SH-SY5Y (cell line): Measurements from ENCODE around the gene FBH1.

Source experiments
- GATA2 ChIP-seq: IDR thresholded peaks from 2 replicates; pipeline ENCODE4 v1.6.1; 2011; ENCODE audit warnings: mild to moderate bottlenecking, low read depth, low read length
- GATA3 ChIP-seq: IDR thresholded peaks from 2 replicates; pipeline ENCODE4 v1.6.1; 2011; ENCODE audit warnings: low read depth, mild to moderate bottlenecking, low read length, moderate library complexity

GRCh38 chr10:5948208-5948585, 58.2 kb downstream of the FBH1 start:
- no peak for TF ChIP-seq GATA3
- TF ChIP-seq GATA2 = no peak
